K562 (cell line): ENCODE data around the gene HLTF. TPM values are rescaled to one million over a fixed set of nuclear protein-coding genes. Genes with fewer than 3 reads are reported as not detected.

Source experiments
- ELK3 ChIP-seq: fragments of 450-650 bp; formaldehyde crosslinking; IDR thresholded peaks from 2 replicates; pipeline ENCODE4 v1.4.0; 2020; ENCODE audit warnings: mild to moderate bottlenecking
- MGA ChIP-seq: fragments of 450-650 bp; IDR thresholded peaks from 2 replicates; pipeline ENCODE4 v1.6.1; 2016; ENCODE audit warnings: mild to moderate bottlenecking, moderate library complexity
- MYNN ChIP-seq, 2 experiments: sonication (generic); formaldehyde crosslinking in 1 of 2; IDR thresholded peaks; 2 replicates each; pipeline versions ENCODE4 v1.5.0 to v1.6.1; 2016 to 2020; ENCODE audit warnings: antibody characterized with exemption in 1 of 2, missing genetic modification reagents in 1 of 2
- polyA plus RNA-seq, 8 experiments: library from polyadenylated mRNA; depleted of rRNA in 4 of 8; stranded (reverse) in 5 of 8; unstranded in 3 of 8; fragments of >200 nt; fragmentation: Nextera tagmentation in 2 of 8; fragmentation: Illumina TruSeq in 1 of 8; extraction: Ambion mirVana in 2 of 8; extraction: Trizol in 1 of 8; gene quantifications; 2 replicates each; pipeline versions ENCODE4 v1.2.1 to v1.2.3, GENCODE V29; 2011 to 2014; ENCODE audit warnings: inconsistent platforms in 1 of 8, missing spikeins in 1 of 8
- total RNA-seq, 7 experiments: library from RNA; depleted of rRNA in 6 of 7; stranded (reverse); fragments of >200 nt in 6 of 7; fragmentation: Illumina TruSeq in 2 of 7; extraction: Trizol in 2 of 7; gene quantifications; 2 replicates each; pipeline versions ENCODE4 v1.2.1 to v1.2.3, GENCODE V29; 2011 to 2021; ENCODE audit warnings: low replicate concordance in 1 of 7

The HLTF gene
- total and polyA plus RNA-seq, 9 of the 15 experiments (the other 6 are each of a cell fraction or from before 2014, with no cell fraction given), result 35.1 to 82.4 (median 50.4) TPM

GRCh38 chr3:148992635-148993255 is 93.6 kb downstream of the HLTF start (continued):
- TF ChIP-seq MGA (no peak), ELK3 (CRISPR knock-in tag) (no peak), MYNN (IDR thresholded peaks at IDR 0.05) (no peak), MYNN (CRISPR knock-in tag; IDR thresholded peaks at IDR 0.05) (no peak)
